ENCODE results near the gene TSHZ3.

The TSHZ3 gene, protein sequence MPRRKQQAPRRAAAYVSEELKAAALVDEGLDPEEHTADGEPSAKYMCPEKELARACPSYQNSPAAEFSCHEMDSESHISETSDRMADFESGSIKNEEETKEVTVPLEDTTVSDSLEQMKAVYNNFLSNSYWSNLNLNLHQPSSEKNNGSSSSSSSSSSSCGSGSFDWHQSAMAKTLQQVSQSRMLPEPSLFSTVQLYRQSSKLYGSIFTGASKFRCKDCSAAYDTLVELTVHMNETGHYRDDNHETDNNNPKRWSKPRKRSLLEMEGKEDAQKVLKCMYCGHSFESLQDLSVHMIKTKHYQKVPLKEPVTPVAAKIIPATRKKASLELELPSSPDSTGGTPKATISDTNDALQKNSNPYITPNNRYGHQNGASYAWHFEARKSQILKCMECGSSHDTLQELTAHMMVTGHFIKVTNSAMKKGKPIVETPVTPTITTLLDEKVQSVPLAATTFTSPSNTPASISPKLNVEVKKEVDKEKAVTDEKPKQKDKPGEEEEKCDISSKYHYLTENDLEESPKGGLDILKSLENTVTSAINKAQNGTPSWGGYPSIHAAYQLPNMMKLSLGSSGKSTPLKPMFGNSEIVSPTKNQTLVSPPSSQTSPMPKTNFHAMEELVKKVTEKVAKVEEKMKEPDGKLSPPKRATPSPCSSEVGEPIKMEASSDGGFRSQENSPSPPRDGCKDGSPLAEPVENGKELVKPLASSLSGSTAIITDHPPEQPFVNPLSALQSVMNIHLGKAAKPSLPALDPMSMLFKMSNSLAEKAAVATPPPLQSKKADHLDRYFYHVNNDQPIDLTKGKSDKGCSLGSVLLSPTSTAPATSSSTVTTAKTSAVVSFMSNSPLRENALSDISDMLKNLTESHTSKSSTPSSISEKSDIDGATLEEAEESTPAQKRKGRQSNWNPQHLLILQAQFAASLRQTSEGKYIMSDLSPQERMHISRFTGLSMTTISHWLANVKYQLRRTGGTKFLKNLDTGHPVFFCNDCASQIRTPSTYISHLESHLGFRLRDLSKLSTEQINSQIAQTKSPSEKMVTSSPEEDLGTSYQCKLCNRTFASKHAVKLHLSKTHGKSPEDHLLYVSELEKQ

DNA sequence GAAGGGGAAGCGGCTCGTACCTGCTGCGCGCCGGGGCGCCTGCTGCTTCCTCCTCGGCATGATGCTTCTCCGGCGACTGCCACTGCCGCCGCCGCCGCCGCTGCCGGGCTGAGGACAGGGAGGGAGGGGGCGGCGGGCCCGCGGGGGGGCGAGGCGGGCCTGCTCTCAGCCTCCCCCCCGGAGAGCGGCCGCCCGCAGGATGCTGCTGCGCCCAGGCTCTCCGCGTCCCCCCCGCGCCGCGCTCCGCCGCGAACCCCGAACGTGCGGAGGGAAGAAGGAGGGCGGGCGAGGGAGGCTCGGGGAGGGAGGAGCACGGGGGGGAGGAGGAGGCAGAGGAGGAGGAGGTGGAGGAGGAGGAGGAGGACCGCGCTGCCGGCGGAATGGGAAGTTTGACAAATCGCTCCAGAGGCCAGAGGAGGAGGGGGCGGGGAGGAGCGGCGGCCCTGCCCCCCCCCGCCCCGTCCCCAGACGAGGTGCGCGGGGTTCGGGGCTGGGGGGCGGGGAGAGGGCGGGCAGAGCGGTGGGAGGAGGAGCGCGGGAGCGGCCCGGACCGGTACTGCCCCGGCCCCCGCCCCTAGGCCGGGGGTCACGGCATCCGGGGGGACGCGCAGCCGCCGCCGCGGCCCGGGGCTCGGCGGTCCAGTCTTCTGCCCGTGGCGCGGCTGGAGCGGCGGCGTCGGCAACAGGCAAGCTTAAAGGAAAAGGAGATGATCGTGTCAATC, at the start of gene TSHZ3:
Gene TSHZ3 (minus strand): TSS at position 277 of the 722 bp plus-strand sequence. CDS start 217 bp downstream, at position 60.
- ATAC-seq (peak; percentile 33), DNase-seq (peak; percentile 43)

DNA sequence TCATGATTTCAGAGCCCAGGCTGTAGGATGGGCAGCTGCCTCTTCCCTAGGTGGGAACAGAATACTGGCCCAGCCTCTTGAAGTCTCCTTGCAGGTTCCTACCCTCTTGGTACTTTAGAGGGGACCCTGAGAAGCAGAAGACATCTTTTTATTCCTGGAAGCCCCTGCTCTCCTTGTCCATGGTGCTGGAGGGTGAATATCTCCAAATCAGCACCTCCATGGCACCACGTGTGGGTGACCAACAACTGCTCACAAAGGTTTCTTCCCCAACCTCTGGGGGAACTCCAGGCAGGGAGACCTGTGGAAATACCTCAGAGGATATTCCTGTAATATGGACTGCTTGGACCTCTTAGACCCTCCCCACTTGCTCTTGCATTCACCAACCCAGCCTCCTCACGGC, 48.1 kb upstream of the TSHZ3 start:
- no peak for ATAC-seq

DNA sequence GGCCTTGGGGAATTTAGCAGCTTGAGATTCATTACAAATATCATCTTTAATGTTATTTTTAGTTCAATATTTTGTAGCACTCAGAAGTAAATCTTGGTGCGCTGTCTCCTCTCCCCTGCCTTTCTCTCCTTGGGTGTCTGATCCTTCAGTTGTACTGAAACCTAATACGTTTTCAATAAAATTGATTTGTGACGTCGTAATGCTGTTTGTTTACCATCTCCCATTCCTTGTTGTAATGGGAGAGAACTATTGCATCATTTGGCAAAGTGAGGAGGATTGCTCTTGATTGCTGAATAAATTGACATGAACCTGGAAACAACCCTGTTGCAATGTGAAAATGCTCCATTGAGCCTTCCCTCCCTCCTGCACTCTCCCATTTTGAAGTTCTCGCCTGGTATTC, 43.2 kb upstream of the TSHZ3 start:
- no peak for DNase-seq
- ATAC-seq: no peak

More for the DNA sequence above, 48.1 kb upstream of the TSHZ3 start:
- DNase-seq: no peak

DNA sequence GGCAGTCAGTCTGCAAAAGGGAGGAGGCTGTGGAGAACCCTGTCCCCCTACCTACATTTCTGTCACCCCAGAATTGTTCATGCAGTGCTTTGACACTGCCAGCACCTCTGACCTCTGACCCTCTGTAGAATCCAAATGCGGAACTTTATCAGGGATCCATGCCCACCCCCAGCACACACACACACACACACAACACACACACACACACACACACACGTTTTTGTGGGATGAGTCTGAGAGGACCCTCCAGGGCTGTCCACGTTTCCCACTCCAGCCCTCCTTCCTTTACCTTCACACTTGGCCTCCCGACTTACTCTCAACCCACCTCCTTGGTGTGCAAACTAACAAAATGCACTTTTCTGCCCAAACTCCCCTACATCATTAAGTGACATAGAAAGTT, 42.3 kb upstream of the TSHZ3 start:
- DNase-seq: no peak

DNA sequence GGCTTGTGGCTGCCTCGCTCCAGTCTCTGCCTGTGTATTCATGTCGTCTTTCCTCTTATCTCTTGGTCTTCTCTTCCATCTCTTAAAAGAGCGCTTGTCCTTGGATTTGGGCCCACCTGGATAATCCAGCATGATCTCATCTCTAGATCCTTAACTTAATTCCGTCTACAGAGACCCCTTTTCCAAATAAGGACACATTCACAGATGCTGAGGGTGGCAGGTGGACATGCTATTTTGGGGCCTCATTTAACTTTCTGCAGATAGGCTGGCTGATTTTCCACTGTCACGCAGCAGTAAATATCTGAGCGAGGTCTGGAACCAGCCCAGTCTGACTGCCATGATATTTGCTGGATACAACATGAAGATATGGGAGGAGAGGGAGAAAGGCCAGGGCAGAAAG, 41.5 kb upstream of the TSHZ3 start:
- DNase-seq (no peak), ATAC-seq (no peak)

More for the DNA sequence above, 42.3 kb upstream of the TSHZ3 start:
- ATAC-seq: no peak

DNA sequence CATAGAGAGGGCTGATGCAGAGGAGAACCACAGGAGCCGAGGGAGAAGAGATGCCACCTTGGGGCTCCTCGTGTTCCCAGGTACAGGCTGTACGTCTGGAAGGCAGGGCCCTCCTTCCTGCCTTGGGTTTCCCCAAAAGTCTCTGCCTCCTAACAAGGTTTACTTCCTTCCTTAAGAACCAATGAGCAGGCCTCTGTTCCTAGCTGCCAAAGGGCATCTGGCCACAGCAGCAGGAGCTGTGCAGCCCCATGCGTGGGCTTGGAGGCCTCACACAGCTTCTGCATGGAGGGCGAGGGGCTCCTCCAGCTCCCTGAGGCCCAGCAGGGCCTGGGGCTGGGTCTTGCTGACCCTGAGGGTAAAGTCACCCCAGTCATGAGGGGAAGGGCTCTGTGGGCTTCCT, 40.6 kb upstream of the TSHZ3 start:
- no peak for ATAC-seq

DNA sequence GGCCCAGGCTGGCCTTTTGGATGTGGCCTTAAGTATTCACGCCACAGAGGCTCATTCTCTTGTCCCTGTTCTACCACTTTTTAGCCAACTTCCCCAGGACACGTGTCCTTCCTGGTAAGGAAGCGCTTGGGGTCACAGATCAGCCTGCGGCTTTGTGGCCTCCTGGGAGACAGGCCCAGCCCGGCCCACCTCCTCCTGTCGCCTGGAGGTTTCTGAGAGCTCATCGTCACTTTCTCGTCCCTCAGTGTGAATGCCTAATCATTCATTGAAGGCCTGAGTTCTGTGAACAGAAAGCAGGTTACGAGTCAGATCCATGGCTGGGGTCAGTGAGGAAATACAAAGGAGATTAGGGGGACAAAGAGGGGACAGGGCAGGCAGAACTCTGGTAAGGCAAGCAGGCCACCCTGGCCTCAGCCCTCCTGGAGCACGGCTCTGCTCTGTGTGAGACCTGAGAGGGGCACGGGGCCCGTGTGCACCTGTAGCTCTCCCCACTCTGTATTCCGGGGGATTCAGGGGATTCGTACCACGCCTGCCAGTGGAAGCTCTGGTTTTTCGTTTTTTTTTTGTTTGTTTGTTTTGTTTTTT, 38.6 kb upstream of the TSHZ3 start:
- DNase-seq (no peak), ATAC-seq (no peak)

More for the DNA sequence above, 40.6 kb upstream of the TSHZ3 start:
- DNase-seq: no peak

DNA sequence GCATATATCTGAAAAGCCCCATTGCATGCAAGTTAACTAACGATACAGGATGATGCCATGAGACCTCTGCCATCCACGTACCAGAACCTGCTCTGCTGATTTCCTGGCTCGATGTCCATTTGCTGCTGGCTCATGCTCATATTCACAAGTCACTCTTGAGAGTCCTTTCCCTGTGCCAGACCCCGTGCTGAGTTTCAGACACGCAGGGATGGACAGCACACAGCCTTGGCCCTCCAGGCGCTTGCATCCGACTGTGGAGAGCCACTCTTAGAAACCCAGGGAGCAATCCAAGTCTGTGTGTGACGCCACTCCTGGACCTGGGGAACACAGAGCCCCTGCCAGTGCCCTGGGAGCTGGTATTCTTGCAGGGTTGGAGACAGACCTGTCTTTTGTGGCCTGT, 37.6 kb upstream of the TSHZ3 start:
- ATAC-seq (no peak), DNase-seq (no peak)

DNA sequence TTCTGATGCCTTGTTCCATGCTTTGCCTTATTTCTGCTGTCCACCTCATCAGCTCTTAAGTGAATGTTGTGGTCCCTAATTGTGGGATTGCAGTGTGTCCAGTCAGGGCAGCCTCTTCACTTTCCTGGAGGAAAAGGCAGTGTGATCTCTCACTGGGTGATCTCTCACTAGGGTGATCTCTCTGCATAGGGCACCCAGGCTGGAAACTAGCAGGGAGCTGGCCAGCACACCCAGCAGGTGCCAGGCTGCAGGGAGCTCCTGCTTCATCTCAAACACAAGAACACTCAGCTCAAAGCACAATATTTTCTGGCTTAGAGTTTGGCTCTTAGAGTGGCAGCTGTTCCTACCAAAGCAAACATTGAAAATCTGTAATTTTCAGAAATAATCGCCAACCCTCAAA, 36.5 kb upstream of the TSHZ3 start:
- no peak for DNase-seq
- no peak for ATAC-seq

DNA sequence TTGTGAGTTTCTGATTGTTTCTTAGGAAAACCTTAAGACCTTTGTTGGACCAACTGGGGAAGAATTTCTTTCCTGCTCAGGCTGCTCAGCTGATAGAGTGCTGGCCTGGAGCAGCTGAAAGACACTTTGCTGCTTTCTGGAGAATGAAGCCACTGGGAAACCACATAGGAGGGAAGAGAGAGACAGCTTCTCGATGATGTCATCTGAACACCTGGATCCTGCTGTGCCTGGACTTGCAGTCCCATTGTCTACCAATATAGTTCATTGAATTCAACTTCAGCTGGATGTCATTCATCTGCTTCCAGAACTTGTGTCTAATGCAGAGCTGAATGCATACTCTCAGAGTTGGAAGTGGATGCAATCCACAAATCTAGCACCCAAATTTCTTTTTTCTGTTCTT, 34.3 kb upstream of the TSHZ3 start:
- no peak for ATAC-seq

DNA sequence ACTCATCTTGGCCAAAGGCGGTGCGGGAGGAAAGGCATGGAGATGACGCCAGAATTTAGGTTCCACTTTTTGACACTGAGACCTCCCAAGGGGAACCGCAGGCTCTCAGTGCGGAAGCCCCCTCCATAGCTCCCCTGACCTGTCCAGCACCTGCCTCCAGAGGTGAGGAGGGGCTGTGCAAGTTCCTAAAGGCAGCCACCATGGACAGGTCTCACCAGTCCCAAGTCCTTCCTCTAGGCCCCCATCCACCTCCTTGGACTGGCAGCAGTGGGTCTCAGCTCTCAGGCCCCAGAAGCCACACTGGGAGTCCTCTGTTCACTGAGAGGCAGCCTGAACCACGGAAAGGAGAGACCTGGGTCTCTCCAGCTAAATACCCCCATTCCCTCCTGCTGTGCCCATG, 31.6 kb upstream of the TSHZ3 start:
- no peak for DNase-seq
- ATAC-seq: no peak

More for the DNA sequence above, 34.3 kb upstream of the TSHZ3 start:
- no peak for DNase-seq

DNA sequence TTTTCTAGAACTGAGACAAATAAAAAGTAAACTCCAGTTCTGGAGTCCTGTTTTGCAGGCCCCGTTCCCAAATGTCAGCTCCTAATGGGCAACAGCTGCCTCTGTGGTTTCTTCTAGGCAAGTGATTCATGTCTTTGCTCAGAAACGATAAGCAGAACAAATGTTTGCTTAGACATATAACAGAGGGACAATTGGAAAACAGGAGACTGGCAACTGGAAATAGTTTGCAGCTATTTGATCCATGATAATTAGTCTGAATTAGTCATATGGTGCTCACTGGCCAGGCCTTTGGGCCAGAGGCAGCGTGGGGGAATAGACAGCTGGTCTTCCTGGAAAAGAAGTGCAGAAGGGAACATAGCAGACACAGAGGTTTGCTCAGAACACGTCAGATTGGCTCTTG, 29.2 kb upstream of the TSHZ3 start:
- no peak for ATAC-seq
- no peak for DNase-seq

DNA sequence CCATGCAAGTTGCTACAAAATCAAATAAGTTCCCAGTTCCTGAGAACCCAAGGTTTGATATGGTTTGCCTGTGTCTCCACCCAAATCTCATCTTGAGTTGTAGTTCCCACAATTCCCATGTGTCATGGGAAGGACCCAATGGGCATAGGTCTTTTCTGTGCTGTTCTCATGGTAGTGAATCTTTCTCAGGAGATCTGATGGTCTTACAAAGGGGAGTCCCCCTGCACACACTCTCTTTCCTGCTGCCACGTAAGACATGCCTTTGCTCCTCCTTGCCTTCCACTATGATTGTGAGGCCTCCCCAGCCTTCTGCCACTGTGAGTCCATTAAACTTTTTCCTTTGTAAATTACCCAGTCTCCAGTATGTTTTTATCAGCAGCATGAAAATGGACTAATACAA, 28.5 kb upstream of the TSHZ3 start:
- DNase-seq (no peak), ATAC-seq (no peak)

DNA sequence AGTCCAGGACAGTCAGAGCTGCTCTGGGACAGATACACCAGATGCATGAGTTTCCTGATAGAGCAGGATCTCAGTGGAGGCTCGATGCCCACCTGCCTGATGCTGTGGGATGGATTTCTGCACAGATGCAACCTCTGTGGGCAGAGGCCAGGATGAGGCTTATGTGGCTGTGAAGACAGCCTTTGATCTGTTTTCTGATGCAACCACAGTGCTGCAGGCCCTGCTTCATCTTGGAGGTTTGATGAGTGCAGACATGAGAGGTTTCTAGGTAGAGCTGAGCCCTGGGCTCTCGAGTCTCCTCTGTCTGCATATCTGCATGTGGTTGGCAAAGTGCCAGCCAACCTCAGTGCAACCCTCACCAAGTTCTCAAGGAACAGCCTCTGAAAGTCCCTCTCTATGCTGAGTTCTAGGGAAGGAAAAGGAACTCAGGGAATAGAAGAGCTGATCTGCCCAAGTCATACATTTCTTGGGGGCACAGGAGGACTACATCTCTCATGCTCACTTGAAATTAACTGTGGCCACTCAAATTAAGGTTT, 23.1 kb upstream of the TSHZ3 start:
- ATAC-seq: peak; percentile 14
- no peak for DNase-seq

DNA sequence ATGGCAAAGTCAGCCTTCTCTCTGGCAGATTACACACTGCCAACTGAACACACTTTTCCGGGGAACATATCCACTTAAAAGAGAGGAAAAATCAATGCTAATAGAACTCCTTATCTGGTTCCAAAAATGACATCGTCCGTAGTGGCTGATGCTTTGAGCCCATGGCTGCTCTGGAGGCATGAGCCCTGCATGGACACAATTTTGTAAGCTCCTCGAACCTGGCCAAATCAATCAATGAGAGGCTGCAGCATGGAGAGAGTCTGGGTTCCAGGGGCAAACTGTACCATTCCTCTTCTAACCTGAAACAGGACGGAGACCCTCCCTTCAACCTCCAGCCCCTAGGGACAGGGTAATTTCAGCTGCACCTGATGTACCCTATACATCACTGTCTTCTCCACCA, 21.0 kb upstream of the TSHZ3 start:
- DNase-seq (no peak), ATAC-seq (no peak)

DNA sequence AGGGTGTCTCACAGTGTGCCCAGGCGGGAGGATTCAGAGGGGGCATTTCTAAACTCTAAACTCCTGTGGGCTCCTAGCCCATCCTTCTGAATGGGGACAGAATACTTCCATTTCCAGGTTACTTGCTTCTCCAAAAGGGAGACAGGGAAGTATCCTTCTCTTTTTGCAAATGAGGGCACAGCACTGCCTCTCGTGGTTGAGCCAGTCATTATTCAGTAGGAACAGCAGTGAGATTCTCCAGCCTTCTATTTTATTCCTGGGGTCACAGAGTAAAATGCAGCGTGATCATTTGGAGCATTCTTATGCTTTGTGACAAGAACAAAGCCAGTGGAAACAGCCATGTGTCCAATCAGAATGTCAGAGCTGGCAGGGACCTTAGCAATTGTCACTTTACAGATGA, 15.7 kb upstream of the TSHZ3 start:
- DNase-seq (no peak), ATAC-seq (no peak)

DNA sequence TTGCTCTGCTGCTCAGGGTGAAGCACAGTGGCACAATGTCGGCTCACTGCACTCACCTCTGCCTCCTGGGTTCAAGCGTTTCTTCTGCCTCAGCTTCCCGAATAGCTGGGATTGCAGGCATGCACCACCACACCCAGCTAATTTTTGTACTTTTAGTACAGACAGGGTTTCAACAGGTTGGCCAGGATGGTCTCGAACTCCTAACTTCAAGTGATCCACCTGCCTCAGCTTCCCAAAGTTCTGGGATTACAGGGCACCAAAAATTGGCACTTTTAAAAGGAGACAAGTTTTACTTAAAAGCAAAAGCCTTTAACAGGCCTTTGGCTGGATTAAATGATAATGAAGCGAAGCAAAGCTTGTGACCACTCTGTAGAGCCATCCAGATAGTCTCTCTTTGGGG, 12.5 kb upstream of the TSHZ3 start:
- no peak for ATAC-seq

DNA sequence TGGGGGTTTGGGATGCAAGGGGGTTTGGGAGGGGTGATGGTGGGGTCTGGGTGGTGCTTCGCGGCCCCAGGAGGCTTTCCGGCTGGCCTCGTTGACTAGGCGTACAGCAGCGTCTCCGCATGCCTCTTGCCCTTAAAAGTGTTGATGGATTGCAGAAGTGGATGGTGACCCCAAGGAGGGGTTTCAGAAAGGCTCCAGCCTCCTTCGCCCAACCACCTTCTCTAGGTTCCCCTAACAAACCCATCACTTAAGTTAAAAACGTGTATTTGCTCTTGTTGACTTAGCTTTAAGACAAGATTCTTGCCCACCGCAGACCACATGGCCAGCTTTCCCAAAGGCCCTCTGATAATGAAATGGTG, 8.1 kb upstream of the TSHZ3 start:
- DNase-seq: no peak
- ATAC-seq: no peak

More for the DNA sequence above, 12.5 kb upstream of the TSHZ3 start:
- no peak for DNase-seq

DNA sequence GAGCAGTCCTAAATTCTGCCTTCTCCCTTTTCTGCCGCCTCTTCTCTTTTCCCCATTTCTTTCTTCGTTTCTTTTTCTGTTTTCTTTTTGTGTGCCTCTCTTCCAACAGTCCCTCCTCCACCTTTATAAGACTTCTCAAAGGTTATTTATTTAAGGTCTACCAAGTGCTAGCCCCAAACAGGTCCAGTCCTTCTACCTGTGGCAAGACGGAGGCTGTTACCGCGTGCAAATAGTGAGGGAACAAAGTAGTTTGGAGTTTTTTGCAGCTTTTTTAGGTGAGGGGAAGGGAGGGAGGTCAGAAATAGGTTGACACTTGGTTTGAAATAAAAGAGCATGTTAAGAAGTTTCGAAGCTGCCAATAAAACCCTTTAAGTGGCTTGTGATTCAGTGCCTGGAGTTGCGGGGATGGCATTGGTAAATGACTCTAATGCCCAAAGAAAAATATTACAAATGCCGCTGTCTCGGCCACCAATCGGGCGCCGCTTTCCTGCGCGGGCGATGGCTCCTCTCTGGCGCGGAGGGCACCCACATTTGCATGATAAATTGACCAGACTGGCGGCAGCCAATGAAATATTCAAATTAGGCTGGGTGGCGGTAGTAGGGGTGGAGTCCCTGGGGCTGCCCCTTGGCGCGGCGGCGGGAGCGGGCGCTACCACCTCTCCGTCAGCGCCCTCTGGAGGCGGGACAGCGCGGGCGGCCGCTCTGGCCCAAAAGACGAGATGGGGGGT, 7.5 kb upstream of the TSHZ3 start:
- peak; percentile 75 for ATAC-seq
- DNase-seq: peak; percentile 79

DNA sequence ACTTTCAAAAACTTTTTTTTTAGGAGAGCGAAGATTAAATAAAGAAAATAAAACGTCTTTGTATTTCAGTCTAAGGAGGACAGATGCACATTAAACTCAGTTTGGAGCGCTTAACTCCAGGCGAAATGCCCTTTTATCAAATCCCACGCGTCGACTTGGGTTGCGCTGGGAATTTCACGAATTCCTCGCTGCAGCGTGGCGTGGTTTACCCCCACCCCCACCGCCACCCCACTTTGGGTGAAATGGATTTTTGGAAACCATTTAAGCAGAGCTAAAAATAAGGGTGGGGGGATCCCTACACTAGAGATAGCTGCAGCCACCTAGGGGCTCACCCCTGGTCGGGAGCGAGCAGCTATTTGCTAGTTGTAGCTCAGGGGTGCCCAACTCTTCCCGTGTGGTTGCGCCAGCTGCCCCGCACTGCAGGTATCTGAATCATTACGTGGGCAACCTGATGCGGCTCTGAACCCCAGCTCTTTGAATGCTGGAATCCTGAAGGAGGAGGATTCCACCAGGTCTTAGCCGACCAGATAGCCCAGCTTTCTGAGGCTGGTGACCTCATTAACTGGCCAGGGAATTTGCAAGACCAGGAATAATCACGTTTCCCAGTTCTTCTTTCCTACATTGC, 6.5 kb upstream of the TSHZ3 start:
- ATAC-seq: no peak
- DNase-seq: no peak
